AML-193 (cell line): Measurements from ENCODE around the gene CRHR1.

Experiments used
- DNase-seq, 2 experiments: peaks; one replicate each; lab custom pipeline; 2025; lab: John Stamatoyannopoulos, UW

CRHR1 gene

DNA sequence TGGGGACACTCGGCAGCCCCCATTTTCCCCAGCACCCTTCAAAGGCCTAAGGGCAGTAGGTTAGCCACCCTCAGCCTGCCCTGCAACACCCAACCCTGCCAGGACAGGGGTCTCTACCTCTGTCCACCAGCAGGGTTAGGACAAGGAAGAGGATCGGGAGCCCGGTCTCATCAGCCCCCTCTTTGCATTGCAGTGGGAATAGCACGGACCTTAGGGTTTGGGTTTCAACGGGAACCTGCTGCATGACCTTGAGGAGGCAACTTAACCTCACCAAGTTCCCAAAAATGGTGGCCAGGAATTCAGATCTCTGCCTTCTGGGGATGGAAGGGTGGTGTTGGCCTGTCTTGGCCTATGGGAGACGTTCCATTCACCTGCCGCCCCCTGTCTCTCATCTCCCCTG is 40.4 kb downstream of the CRHR1 start:
- no peak for DNase-seq

DNA sequence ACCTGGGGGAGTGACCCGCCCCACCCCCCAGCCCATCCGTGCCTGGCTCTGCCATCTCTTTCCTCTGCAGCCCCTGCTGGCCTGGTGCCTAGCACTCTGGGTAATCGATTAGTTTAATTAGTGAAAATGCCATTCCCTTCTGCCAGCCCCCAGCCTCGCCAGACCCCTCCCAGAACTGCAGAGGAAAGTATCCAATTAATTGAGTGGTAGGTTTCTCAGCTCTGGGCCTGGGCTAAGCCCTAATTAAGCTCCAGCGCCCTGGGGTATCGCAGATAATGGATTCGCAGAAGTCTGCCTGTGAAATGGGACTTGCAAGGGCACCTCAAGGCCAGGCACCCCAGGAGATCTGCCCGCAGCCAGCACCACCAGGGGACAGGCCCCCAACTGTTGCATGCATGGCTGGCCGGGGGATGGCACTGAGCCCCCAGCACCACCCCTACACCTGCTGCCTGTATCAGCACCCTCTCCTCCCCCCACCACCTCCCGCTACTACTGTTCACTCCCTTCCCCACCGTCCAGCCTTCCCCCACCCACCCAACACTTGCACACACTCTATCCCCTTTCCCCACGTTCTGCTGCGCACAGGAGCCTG is 40.9 kb downstream of the CRHR1 start:
- no peak for DNase-seq

DNA sequence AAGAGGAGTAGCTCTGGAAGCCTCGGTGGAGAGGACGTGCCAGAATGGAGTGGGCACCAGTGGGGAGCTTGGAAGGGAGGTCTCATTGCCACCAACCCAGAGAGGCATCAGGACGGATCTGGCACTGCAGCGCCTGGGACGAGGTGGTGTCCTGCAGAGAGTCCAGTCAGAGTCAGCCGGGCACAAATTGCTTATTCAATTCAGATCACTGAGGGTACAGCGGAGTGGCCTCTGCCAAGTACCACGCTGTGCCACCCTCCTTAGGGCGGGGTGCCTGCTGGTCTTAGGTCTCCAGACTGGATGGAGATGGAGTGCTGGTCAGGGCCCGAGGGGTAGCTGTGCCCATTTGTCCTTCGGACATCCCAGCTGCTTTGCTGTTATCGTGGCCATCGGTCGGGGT is 41.7 kb downstream of the CRHR1 start:
- DNase-seq, result no peak

DNA sequence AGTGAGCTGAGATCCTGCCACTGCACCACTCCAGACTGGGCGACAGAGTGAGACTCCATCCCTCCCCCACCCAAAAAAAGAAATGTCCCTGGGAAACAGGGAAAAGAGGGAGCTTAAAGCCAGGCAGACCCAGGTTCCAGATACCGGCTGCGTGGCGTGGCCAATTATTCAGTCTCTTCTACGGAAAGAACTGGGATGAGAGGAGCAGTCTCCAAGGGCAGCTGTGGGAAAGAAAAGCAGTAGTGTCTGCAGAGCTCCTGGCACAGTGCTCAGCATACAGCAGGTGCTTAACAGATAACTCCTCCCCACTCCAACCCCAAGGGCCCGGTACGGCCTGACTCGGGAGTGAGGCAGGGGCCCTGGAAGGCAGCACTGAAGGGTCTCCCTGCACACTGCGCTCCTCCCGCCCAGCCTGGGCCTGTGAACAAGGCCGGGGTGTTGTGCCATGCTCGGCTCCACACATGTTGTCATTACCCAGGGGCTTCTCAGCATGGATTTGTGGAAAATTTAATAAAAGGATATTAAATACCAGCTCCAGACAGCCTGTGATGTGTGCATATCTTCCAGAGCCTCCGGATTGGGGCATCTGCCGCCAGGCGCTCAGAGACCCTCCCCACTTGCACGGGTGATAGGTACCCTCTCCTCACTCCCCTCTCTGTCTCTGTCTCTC is 42.9 kb downstream of the CRHR1 start:
- no peak for DNase-seq

DNA sequence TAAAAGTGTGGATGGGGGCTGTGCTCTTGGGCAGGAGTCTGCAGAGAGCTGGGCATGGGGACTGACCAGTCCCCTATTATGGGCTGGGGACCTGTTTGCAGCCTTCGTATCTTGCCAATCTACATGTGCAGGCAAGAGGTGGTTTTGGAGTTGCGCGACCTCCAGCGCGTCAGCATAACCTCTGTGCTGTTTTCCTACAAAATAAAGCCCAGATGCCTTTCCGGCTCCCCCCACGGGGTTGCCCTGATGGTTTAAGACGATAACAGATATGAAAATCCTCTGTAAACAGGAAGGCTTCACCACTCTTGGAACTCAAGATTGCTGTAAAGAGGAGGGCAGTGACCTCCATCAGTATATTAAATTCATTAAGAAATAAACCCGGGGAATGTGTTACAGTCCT is 44.1 kb downstream of the CRHR1 start:
- DNase-seq, result no peak

DNA sequence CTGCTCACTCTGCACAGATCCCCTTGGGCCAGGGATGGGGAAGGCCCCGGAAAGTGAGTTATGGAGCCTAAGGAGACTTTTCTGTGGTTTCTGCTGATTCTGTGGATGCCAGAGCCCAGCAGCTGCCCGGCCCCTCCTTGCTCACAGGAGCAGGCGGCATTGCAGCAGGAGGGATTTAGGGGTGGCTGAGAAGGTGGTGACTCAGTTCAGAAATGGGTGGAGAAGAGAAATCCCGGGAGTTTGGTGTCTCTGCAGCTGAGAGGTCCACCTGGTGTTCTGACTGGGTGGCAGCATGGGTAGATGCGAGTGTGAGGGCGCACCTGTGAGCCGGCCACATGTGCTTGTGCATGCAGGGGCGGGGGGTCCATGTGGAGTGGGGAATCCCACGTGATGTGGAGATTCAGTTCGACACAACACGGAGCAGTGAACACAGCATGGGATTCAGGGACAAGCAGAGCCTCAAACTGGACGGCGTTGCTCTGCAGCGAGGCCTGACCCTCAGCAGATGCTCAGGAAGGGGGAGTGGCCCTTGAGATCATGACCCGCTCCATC is 44.5 kb downstream of the CRHR1 start:
- no peak for DNase-seq

DNA sequence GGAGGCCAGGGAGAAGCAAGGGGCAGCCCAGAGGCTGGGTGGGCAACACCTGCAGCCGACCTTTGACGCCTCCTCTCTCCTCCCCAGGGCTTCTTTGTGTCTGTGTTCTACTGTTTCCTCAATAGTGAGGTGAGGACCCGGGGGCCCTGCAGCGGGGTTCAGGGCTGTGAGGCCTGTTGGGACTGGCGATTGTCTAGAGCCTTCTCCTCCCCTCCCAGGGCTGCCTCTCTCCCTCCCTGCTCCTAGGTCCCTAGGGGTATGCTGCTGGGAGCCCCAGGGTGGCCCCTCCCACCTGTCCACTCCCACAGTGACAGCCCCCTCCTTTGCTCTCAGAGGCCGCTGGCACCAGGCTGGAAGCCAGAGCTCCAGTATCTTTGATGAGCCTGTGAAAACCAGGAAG is 49.8 kb downstream of the CRHR1 start:
- no peak for DNase-seq

DNA sequence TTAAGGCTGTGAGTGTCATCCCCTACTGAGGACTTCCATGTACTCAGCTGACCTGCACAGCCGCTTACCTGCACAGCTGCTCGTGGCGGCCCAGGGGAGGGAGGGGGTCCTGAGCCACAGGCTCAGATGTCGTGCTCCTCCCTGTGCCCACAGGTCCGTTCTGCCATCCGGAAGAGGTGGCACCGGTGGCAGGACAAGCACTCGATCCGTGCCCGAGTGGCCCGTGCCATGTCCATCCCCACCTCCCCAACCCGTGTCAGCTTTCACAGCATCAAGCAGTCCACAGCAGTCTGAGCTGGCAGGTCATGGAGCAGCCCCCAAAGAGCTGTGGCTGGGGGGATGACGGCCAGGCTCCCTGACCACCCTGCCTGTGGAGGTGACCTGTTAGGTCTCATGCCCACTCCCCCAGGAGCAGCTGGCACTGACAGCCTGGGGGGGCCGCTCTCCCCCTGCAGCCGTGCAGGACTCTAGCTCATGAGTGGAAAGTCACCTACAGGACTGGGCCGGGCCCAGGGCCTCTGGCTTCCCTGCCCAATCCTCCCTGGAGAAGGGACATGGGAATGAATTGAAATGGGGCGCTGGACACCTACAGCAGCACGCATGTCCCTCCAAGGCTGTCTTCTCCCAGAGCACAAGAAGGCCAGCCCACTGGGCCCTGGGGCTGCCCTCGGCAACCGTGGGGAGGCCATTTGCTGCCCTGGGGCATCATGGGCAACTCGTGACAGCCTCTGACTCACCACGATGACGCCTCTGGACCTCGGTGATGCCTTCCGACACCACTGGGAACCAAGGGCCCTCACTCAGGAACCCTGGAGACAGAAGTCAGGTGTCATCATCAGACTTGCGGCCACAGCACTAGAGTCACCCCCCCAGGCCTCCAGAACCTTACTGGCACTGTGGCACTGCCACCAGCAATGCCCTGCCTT is 50.6 kb downstream of the CRHR1 start:
- DNase-seq, result no peak

DNA sequence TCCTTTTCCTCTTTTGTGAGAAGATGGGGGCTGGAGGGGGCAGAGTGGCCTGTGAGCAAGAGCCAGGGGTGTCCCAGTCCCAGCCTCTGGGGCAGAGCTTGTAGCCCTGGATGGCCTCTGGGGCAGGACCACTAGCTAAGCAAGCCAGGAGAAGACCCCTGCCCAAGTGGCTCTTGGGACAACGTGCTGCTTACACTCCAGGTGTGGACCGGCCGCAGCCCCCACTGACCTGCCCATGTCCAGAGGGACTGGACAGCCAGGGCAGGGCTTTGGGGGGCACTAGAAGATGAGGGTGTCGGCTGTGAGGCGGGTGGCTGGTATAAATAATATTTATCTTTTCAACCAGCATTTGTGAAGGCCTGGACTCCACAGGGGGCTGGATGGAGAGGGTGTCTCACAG is 51.4 kb downstream of the CRHR1 start:
- DNase-seq, result no peak

DNA sequence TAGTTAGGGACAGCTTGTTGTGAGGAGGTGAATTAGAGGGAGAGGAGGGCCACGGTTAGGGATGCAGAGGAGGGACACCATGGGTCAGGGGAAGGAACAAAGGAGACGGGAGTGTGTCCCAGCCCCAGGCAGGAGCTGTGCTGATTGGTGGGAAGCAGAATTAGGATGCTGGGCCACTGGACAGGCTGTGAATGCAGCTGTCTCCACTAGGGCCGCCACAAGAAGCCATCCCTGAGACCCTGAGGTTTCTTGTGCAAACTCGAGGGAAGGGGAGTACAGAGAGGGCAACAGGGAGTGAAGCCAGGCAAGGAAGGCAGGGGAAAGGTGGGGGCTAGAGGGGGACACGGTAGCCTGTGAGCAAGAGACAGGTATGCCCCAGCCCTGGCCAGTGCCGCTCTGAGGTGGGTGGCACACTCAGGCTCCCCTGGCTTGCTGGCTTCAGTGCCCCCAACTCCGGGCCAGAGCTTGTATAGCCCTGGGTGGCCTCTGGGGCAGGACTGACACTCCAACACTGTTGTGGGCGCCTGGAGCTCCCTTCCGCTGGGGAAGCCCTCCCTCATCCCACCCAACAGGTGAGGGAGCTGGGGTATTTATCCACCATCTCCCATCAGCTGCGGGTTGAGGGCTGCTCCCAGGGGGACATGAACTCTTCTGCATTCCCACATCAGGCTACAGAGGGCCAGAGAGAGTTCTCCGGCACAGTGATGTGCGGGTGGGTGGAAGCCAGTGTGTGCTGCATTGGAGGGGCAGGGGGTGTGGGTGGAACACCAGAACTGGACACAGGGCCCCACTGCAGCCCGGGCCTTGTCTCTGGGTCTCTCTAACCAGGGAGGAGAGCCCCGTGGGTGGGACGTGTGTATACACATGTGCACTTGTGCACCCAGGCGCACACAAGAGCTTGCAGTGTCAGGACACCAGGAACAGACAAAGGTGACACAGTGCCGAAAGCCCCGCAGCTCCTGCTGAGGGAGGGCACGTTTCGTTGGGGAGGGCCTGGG is 52.2 kb downstream of the CRHR1 start:
- no peak for DNase-seq

DNA sequence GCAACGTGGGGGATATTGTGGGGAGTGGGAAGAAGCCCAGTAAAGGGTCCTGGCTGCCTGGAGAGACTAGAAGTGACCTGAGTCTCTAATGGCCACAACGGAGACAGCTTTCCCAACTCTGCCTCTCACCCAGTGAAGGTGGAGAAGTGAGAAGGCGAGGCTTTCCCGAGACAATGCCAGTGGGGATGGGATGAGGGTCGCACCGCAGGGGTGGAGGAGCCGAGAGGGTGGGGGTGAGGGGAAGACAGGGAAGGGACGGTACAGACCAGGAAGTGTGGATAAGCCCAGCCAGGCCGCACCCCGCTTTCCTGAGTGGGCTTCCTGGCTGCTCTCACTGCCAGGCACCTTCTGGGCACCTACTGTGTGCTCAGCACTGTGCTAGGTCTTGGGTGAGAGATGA is 53.1 kb downstream of the CRHR1 start:
- DNase-seq, result no peak

DNA sequence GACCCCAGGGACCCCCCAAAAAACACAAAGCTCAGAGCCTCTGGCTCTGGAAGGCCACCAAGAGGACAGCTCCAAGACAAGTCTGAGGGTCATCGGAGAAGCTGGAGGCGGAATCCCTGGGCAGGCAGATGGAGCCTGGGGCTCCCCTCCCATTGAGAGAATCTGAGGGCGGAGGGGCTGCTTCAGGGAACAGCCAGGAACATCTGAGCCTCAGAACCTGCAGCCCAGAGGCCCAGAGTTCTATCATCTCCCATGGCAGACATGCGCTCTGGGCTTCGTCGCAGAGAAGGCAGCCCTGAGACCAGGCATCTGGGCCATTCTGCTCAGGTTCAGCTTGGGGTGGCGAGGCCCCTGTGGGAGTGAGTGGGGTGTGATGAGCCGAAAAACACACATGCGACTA is 53.5 kb downstream of the CRHR1 start:
- no peak for DNase-seq

DNA sequence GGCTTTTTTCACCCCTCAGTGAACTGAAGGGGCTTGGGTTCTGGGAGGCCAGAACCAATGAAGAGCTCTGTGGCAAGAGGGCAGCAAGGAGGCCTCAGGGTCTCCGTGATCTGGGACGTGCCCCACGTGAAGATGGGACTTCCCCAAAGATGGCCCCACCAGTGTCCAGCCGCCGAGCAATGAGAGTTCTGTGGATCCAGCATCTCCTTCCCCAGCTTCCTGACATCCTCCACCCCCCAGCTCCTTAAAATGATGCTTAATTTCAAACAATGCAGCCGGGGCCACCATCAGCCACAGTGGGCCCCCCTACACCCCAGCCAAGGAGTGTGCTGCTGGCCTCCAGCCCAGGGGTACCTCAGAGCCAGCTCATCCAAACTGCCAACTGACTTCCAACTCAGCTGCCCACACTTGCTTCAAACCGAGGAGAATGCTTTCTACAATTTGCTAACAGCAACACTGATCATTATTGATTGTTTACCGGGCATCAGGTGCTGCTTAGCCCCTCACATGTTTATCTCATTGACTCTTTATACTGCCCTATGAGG is 54.7 kb downstream of the CRHR1 start:
- DNase-seq, result no peak

DNA sequence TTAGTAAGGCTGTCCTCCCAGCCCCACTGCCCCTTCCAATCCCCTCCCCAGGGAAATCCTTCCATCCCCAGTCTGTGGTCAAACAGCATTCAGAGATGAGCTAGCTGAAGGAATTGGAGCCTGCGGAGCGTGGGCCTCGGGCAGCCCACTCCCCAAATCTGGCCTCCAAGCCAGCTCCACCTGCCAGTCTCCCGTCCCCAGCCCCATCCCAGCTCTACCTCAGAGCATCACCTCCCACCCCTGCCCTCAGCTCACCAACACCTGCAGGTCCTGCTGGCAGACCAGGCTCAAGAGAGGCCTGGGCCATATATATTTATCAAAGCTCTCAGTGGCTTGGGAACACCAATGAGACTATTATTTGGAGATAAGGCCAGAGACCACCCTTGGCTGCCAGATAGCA is 55.3 kb downstream of the CRHR1 start:
- DNase-seq, result no peak

DNA sequence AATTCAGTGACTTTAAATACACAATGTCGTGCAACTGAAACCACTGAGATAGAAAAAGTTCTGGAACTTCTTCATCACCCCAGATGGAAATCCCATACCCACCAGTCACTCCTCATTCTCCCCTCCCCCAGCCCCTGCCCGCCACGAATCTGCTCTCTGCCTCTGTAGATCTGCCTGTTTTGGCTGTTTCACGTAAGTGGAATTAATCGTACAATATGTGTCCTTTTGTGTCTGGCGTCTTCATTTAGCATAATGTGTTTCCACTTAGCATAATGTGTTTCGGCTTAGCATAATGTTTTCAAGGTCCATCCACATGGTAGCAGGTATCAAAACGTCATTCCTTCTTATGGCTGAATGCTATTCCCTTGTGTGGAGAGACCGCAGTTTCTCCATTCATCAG is 57.1 kb downstream of the CRHR1 start:
- DNase-seq, result no peak

DNA sequence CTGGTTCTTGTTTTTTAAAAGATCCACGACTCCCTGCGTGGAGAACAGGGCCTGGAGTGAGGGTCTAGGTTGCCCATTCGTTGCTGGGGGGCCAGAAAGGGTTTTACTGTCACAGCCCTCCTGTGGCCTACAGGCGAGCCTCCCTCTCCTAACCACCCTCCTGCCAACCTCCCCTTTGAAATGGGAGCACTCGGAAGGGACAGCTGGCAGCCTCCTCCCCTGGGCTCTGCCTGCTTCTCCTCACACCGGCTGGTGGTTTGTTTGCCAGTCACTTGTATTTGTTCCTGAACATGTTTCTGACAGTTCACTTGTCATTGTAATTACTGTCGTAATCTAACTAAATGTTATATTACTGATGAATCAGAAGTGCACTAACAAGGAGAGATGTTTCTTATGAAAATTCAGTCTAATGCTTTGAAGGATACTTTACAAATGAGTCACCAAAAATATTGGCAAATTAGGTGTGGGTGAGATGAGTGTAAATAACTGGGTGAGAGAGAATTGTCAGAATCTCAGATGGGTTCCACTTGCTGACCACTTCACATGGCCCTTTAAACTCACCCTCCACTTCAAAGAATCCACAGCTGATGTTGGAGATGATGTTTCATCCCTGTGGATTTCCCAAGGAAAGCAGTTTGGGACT is 57.9 kb downstream of the CRHR1 start:
- DNase-seq, result no peak

DNA sequence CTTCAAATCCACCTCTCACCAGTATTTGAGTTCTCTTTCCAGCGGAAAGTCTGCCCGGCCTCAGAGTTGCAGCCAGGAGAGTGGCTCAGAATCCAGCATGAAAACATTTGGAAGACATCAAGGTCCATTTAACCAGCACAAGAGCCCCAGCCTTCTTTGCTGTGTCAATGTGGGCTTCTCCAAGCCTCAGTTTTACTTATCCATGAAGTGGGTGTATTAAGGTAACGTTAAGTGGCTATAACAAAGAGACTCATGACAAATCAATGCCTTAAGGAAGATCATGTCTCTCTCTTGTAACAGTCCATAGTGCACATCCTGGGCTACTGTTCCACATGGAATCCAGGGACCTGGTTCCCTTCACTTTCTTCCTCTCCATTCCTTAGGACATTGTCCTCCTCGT is 59.6 kb downstream of the CRHR1 start:
- DNase-seq, result no peak

DNA sequence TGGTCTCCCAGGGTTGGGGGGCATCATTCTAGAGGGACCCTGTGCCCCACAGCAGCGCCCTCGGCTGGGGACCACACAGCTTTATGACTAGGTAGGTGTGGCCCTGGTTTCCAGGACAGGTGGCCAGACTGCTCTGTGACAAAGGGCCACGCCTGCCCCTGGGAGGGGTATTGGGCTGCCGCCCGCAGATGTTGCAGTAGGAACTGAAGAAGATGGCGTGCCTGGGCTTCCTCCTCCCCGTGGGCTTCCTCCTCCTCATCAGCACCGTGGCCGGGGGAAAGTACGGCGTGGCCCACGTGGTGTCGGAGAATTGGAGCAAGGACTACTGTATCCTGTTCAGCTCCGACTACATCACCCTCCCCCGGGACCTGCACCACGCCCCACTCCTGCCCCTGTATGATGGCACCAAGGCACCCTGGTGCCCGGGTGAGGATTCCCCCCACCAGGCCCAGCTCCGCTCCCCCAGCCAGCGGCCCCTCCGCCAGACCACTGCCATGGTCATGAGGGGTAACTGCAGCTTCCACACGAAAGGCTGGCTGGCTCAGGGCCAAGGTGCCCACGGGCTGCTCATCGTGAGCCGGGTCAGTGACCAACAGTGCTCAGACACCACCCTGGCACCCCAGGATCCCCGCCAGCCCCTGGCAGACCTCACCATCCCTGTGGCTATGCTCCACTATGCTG is 60.7 kb downstream of the CRHR1 start, which contains the start of gene SPPL2C:
SPPL2C (plus strand) TSS at position 187 of the 681 bp plus-strand sequence; CDS start at position 213, 26 bp downstream.
- DNase-seq, result no peak

DNA sequence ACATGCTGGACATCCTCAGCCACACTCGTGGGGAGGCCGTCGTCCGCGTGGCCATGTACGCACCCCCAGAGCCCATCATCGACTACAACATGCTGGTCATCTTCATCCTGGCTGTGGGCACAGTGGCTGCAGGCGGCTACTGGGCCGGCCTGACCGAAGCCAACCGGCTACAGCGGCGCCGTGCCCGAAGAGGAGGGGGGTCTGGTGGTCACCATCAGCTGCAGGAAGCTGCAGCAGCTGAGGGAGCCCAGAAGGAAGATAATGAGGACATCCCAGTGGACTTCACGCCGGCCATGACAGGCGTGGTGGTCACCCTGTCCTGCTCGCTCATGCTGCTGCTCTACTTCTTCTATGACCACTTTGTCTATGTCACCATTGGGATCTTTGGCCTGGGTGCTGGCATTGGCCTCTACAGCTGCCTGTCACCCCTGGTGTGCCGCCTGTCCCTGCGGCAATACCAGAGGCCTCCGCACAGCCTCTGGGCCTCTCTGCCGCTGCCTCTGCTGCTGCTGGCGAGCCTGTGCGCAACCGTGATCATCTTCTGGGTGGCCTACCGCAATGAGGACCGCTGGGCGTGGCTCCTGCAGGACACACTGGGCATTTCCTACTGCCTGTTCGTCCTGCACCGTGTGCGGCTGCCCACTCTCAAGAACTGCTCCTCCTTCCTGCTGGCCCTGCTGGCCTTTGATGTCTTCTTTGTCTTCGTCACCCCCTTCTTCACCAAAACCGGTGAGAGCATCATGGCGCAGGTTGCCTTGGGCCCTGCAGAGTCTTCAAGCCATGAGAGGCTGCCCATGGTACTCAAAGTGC is 61.5 kb downstream of the CRHR1 start:
- DNase-seq, result no peak
